ENCODE data around the gene SSBP3. TPM values are rescaled to one million over a fixed set of nuclear protein-coding genes. Genes with fewer than 3 reads are reported as not detected.

The SSBP3 gene
- total RNA-seq, 1 experiment from 2014 or later = 15.0 TPM

GRCh38 chr1:54241364-54241763 is 164.8 kb downstream of the SSBP3 start:
- BruUV-seq (replicated peaks) = no TSS peak
- no peak overlapping the region for H3K9ac ChIP-seq (ENCODE audit: low read length)
- H3K27me3 ChIP-seq (ENCODE audit: low read length) = no peaks in the 10 kb centered on the region
- no peaks in the 10 kb centered on the region for H4K20me1 ChIP-seq (ENCODE audit: low read length)
- DNase-seq (no peak), ATAC-seq (no peak)
- no peak overlapping the region for H3K4me2 ChIP-seq (ENCODE audit: low read length)
- H3K9me2 ChIP-seq (replicated peaks; ENCODE audit: low read length) = no peaks in the 10 kb centered on the region
- H2AFZ ChIP-seq (ENCODE audit: low read length) = no peak overlapping the region
- H3K9me3 ChIP-seq (ENCODE audit: low read length) = no peaks in the 10 kb centered on the region
- H3K27ac ChIP-seq (ENCODE audit: low read length) = no peak overlapping the region
- no peaks in the 10 kb centered on the region for H3K4me1 ChIP-seq (ENCODE audit: insufficient read depth, low read length)
- TF ChIP-seq EZH2 (IDR thresholded peaks at IDR 0.05; ENCODE audit: low read length, unreplicated experiment) = no peak
- no peak for TF ChIP-seq EZH2phosphoT487 (IDR thresholded peaks at IDR 0.05; ENCODE audit: borderline replicate concordance, low read length)
- no peak for TF ChIP-seq CTCF (conservative IDR thresholded peaks at IDR 0.05; ENCODE audit: low read depth, low read length)
- H3K4me3 ChIP-seq (ENCODE audit: low read length) = no peak overlapping the region
- intact Hi-C loops (cut with micrococcal nuclease) = no loop called here
- H3F3A ChIP-seq (ENCODE audit: low read length, unreplicated experiment) = no peaks in the 10 kb centered on the region
- no peaks in the 10 kb centered on the region for H3K36me3 ChIP-seq (ENCODE audit: low read depth, low read length)
- ChIA-PET POLR2A (ENCODE audit: unreplicated experiment) (no interaction called here), CTCF (no interaction called here)
- H3K79me2 ChIP-seq (ENCODE audit: low read length) = no peaks in the 10 kb centered on the region

- H3K27me3 ChIP-seq (ENCODE audit: low read length) = no peaks in the 10 kb centered on the region
- DNase-seq (no peak), ATAC-seq (no peak)
- TF ChIP-seq EZH2 (IDR thresholded peaks at IDR 0.05; ENCODE audit: low read length, unreplicated experiment) (no peak), EZH2phosphoT487 (IDR thresholded peaks at IDR 0.05; ENCODE audit: borderline replicate concordance, low read length) (no peak), CTCF (conservative IDR thresholded peaks at IDR 0.05; ENCODE audit: low read depth, low read length) (no peak)
- H3K4me2 ChIP-seq (ENCODE audit: low read length) = no peak overlapping the region
- H3K79me2 ChIP-seq (ENCODE audit: low read length) = no peaks in the 10 kb centered on the region
- no peak overlapping the region for H3K9ac ChIP-seq (ENCODE audit: low read length)
- H3F3A ChIP-seq (ENCODE audit: low read length, unreplicated experiment) = no peaks in the 10 kb centered on the region
- no peaks in the 10 kb centered on the region for H4K20me1 ChIP-seq (ENCODE audit: low read length)
- no peaks in the 10 kb centered on the region for H3K9me2 ChIP-seq (replicated peaks; ENCODE audit: low read length)
- no peaks in the 10 kb centered on the region for H3K4me1 ChIP-seq (ENCODE audit: insufficient read depth, low read length)
- CTCF ChIA-PET = no interaction called here
- POLR2A ChIA-PET (ENCODE audit: unreplicated experiment) = no interaction called here
- no peaks in the 10 kb centered on the region for H3K36me3 ChIP-seq (ENCODE audit: low read depth, low read length)
- no peak overlapping the region for H2AFZ ChIP-seq (ENCODE audit: low read length)
- no peaks in the 10 kb centered on the region for H3K9me3 ChIP-seq (ENCODE audit: low read length)
- BruUV-seq (replicated peaks) = no TSS peak
- H3K4me3 ChIP-seq (ENCODE audit: low read length) = no peak overlapping the region
- intact Hi-C loops (cut with micrococcal nuclease) = no loop called here
- no peak overlapping the region for H3K27ac ChIP-seq (ENCODE audit: low read length)
Observed at GRCh38 chr1:54240741-54241335, 165.4 kb downstream of the SSBP3 start.

DNA sequence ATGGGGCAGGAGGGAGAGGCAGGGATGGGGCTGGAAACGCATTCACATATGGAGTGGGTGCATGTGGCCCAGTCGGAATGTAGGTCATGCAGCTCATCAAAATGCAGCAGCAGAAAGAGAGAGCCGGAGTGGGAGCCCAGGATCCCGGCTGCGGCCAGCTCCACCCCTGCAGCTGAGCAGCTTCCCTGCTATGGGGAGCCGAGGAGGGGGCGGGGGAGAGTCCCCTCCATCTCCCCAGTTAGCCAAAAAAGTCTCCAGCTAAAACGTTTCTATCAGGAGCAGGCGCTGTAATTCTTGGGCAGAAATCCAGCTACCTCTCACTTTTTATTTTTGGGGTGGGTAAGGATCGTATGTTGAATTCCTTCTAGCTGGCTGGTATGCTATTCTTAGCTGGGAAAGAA is 166.6 kb downstream of the SSBP3 start:
- Histone ChIP-seq H3F3A (ENCODE audit: low read length, unreplicated experiment) (no peaks in the 10 kb centered on the region), H3K79me2 (ENCODE audit: low read length) (no peaks in the 10 kb centered on the region), H3K27ac (ENCODE audit: low read length) (no peak overlapping the region), H3K36me3 (ENCODE audit: low read depth, low read length) (no peaks in the 10 kb centered on the region), H3K4me3 (ENCODE audit: low read length) (no peak overlapping the region), H3K4me1 (ENCODE audit: insufficient read depth, low read length) (no peaks in the 10 kb centered on the region), H4K20me1 (ENCODE audit: low read length) (no peaks in the 10 kb centered on the region), H3K9ac (ENCODE audit: low read length) (no peak overlapping the region), H3K9me2 (replicated peaks; ENCODE audit: low read length) (no peaks in the 10 kb centered on the region), H2AFZ (ENCODE audit: low read length) (no peak overlapping the region), H3K9me3 (ENCODE audit: low read length) (no peaks in the 10 kb centered on the region), H3K4me2 (ENCODE audit: low read length) (no peak overlapping the region), H3K27me3 (ENCODE audit: low read length) (no peaks in the 10 kb centered on the region)
- DNase-seq (no peak), ATAC-seq (no peak)
- intact Hi-C loops (cut with micrococcal nuclease) = no loop called here
- ChIA-PET CTCF (no interaction called here), POLR2A (ENCODE audit: unreplicated experiment) (interaction anchor here (0.6 kb wide), 1 partner anchor 13 kb away, joined by 8 read pairs; no protein-coding TSS in a partner anchor)
- BruUV-seq (replicated peaks) = no TSS peak
- no peak for TF ChIP-seq CTCF (conservative IDR thresholded peaks at IDR 0.05; ENCODE audit: low read depth, low read length)
- no peak for TF ChIP-seq EZH2 (IDR thresholded peaks at IDR 0.05; ENCODE audit: low read length, unreplicated experiment)
- TF ChIP-seq EZH2phosphoT487 (IDR thresholded peaks at IDR 0.05; ENCODE audit: borderline replicate concordance, low read length) = no peak
